IMR-90 (cell line): ENCODE results near the gene FBXL7.

Experiments used
- CEBPB ChIP-seq: IDR thresholded peaks from 2 replicates; pipeline ENCODE4 v1.6.1; 2012; ENCODE audit warnings: low read depth, low read length, improper control_type of control experiment
- CTCF ChIP-seq: conservative IDR thresholded peaks from 2 replicates; pipeline ENCODE4 v1.5.1; 2012; ENCODE audit warnings: mild to moderate bottlenecking, low read depth, low read length, improper control_type of control experiment
- MAFK ChIP-seq: IDR thresholded peaks from 2 replicates; pipeline ENCODE4 v1.6.1; 2012; ENCODE audit warnings: low read depth, low read length, improper control_type of control experiment
- POLR2A ChIP-seq: IDR thresholded peaks from 2 replicates; pipeline ENCODE4 v1.6.1; 2012; ENCODE audit warnings: mild to moderate bottlenecking, low read depth, low read length
- RAD21 ChIP-seq: IDR thresholded peaks from 2 replicates; pipeline ENCODE4 v1.6.1; 2012; ENCODE audit warnings: low read length, improper control_type of control experiment
- RCOR1 ChIP-seq: IDR thresholded peaks from 2 replicates; pipeline ENCODE4 v1.6.1; 2012; ENCODE audit warnings: mild to moderate bottlenecking, low read length, improper control_type of control experiment; ENCODE audit not compliant: insufficient replicate concordance
- SMC3 ChIP-seq: fragments of 150-350 bp; IDR thresholded peaks from 2 replicates; pipeline ENCODE4 v1.6.1; 2016; ENCODE audit warnings: low read depth, mild to moderate bottlenecking, antibody characterized with exemption, low read length, moderate library complexity
- TF ChIP-seq, protein P1 (sequence below): fragments of 150-350 bp; IDR thresholded peaks from 2 replicates; pipeline ENCODE4 v1.6.1; 2017; ENCODE audit warnings: mild to moderate bottlenecking, antibody characterized with exemption, low read length, low read depth

DNA sequence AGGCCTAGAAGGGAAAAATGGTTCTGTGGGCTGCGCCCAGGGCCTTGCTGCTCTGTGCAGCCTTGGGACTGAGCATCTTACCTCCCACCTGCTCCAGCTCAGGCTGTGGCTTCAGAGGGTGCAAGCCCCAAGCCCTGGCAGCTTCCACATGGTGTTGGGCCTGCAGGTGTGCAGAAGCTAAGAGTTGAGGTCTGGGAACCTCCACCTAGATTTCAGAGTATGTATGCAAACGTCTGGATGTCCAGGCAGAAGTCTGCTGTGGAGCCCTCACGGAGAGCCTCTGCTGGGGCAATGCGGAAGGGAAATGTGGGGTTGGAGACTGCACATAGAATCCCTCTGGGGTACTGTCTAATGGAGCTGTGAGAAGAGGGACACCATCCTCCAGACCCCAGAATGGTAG, 36.0 kb downstream of the FBXL7 start:
- TF ChIP-seq CTCF (no peak), POLR2A (no peak), CEBPB (no peak), RCOR1 (no peak), RAD21 (no peak), SMC3 (no peak), MAFK (no peak)
- TF ChIP-seq, protein P1, sequence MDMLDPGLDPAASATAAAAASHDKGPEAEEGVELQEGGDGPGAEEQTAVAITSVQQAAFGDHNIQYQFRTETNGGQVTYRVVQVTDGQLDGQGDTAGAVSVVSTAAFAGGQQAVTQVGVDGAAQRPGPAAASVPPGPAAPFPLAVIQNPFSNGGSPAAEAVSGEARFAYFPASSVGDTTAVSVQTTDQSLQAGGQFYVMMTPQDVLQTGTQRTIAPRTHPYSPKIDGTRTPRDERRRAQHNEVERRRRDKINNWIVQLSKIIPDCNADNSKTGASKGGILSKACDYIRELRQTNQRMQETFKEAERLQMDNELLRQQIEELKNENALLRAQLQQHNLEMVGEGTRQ: no peak
